SJSA1 (cell line): Measurements from ENCODE around the gene PTPRD. TPM values are rescaled to one million over a fixed set of nuclear protein-coding genes. Genes with fewer than 3 reads are reported as not detected.

Experiments
- DNase-seq, 2 experiments: peaks; one replicate each; pipeline ENCODE4 v3.0.0-alpha.2; 2015 to 2020; ENCODE audit warnings: low spot score in 2 of 2, low read depth in 1 of 2
- H3K27ac ChIP-seq: fragments of 250-450 bp; sonication (Bioruptor Pico); 2 replicates; pipeline ENCODE4 v1.5.1; 2020; ENCODE audit warnings: mild to moderate bottlenecking, moderate library complexity
- H3K27me3 ChIP-seq: fragments of 250-450 bp; sonication (Bioruptor Pico); replicated peaks from 2 replicates; pipeline ENCODE4 v1.5.1; 2020; ENCODE audit warnings: mild to moderate bottlenecking, moderate library complexity
- H3K36me3 ChIP-seq: fragments of 250-450 bp; sonication (Bioruptor Pico); 2 replicates; pipeline ENCODE4 v1.5.1; 2020; ENCODE audit warnings: mild to moderate bottlenecking
- H3K4me1 ChIP-seq: fragments of 250-450 bp; sonication (Bioruptor Pico); replicated peaks from 2 replicates; pipeline ENCODE4 v1.6.1; 2021; ENCODE audit warnings: mild to moderate bottlenecking
- H3K4me3 ChIP-seq: fragments of 250-450 bp; sonication (Bioruptor Pico); 2 replicates; pipeline ENCODE4 v1.5.1; 2020; ENCODE audit warnings: mild to moderate bottlenecking
- H3K9me3 ChIP-seq: fragments of 250-450 bp; sonication (Bioruptor Pico); replicated peaks from 2 replicates; pipeline ENCODE4 v1.5.1; 2020; ENCODE audit warnings: mild to moderate bottlenecking
- total RNA-seq: library from RNA; depleted of rRNA; stranded (reverse); fragments of >200 nt; shearing (Covaris generic); gene quantifications from 2 replicates; pipeline ENCODE4 v1.2.3, GENCODE V29; 2014

The PTPRD gene
- total RNA-seq, 1 experiment from 2014 or later = not detected

DNA sequence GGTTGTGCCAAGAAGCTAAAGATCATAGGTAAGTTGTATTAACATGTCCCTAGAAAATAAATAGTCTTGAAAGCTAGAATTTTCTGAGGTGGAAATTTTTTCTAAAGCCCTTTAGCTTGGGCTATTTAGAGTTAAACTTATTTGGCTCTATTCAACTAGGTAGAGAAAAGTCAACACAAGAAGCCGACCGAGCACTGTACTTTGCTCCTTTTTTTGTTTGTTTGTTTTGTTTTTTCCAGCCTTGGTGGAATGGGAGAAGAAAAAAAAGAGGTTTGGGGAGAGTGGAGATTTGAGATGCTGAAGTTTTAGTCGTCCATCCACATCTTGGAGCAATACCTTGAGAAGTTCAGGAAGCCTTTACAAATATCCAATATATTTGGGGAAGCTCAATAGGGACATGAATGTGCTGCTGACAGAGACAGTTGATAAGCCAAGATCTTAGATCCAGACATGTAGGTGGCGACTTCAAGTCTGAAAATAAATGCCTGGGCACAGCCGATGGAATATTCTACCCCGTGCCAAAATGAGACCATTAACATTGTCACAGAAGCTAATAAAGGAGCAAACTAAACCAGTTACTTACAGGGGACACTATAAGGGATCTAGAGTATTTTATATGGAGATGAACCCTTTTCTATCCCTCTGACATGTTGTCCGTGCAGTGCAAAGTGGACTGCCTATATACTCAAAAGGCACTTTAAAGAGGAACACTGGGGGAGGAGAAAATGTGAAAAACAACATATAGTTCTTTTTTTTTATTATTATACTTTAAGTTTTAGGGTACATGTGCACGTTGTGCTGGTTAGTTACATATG lies 466.1 kb downstream of the PTPRD start:
- H3K27ac ChIP-seq = no peak overlapping the region
- H3K27me3 ChIP-seq = no peaks in the 10 kb centered on the region
- no peak overlapping the region for H3K4me3 ChIP-seq
- H3K4me1 ChIP-seq = no peaks in the 10 kb centered on the region
- DNase-seq = no peak
- no peaks in the 10 kb centered on the region for H3K36me3 ChIP-seq
- H3K9me3 ChIP-seq = no peaks in the 10 kb centered on the region

DNA sequence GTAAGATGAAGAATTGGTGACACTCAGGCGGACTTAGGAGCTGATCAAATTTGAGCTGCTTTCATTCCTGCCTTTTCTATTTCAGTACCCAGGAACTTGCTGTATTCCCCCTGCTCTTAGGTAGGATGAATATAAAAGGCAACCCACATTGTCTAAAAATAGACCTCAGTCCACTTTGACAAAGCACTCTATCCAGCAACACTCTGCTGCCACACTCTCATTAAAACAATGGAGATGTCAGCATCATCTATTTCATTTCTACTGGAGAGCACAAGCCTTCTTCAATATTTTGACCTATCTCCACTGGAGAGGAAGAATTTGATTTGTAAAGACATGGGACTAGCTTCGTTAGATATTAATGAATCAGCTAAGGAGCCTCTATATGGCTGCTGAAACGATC lies 468.4 kb downstream of the PTPRD start:
- no peak for DNase-seq
- Histone ChIP-seq H3K36me3 (no peaks in the 10 kb centered on the region), H3K4me3 (no peak overlapping the region), H3K4me1 (no peaks in the 10 kb centered on the region), H3K27ac (no peak overlapping the region), H3K27me3 (no peaks in the 10 kb centered on the region), H3K9me3 (no peaks in the 10 kb centered on the region)

GRCh38 chr9:10135553-10135952 lies 477.2 kb downstream of the PTPRD start:
- H3K36me3 ChIP-seq = no peaks in the 10 kb centered on the region
- no peaks in the 10 kb centered on the region for H3K9me3 ChIP-seq
- no peak for DNase-seq
- H3K4me3 ChIP-seq = no peak overlapping the region
- no peak overlapping the region for H3K27ac ChIP-seq
- H3K27me3 ChIP-seq = no peaks in the 10 kb centered on the region
- H3K4me1 ChIP-seq = no peaks in the 10 kb centered on the region

DNA sequence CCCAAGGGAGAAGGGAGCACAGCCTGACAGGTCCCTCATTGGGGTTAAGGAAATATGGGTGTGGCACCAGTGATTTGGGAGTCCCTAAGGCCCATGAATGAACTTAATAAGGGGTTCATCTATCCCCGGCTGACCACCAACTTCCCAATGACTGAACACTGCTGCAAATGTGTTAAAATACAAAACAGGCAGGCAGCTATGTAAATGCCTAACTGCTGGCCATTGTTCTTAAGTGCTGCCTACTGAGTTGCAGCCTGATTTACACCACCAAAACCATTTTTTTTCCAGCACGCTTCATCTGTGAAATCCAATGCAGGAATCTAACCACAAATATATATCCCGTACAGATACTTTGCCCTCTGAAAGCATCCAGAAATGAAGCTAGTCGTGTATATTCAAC lies 478.5 kb downstream of the PTPRD start:
- H3K36me3 ChIP-seq = no peaks in the 10 kb centered on the region
- no peaks in the 10 kb centered on the region for H3K4me1 ChIP-seq
- no peak for DNase-seq
- H3K4me3 ChIP-seq = no peak overlapping the region
- no peaks in the 10 kb centered on the region for H3K27me3 ChIP-seq
- no peak overlapping the region for H3K27ac ChIP-seq
- H3K9me3 ChIP-seq = no peaks in the 10 kb centered on the region

DNA sequence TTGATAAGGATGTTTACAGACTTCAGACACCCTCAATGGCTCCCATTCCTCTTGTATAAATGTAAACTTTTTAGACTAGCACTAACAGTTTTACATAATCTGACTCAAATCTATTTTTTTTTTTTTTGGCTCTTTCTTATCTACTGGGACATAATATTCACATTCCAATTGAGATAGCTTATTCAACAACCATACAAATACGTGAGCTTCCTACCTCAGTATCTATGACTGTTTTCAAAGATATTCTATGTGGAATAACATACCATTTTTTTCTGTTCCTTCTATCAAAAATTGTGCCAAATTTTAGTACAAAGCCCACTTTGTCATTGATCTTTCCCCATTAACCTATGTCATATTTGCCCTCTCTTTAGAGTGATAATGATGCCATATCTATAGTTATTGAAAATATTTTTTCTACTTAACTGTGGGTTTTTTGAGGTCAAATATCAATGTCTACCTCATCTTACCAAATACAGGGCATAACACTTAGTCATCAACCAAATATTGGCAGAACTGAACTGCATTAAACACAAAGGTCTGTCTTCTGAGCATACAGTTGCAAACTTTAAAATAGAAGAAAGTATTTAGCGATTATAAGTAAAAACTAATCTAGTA lies 482.6 kb downstream of the PTPRD start:
- Histone ChIP-seq H3K9me3 (no peaks in the 10 kb centered on the region), H3K27ac (no peak overlapping the region), H3K4me3 (no peak overlapping the region), H3K27me3 (no peaks in the 10 kb centered on the region), H3K36me3 (no peaks in the 10 kb centered on the region), H3K4me1 (no peaks in the 10 kb centered on the region)
- no peak for DNase-seq

GRCh38 chr9:10127867-10128266 lies 484.9 kb downstream of the PTPRD start:
- Histone ChIP-seq H3K27ac (no peak overlapping the region), H3K4me1 (no peaks in the 10 kb centered on the region), H3K36me3 (no peaks in the 10 kb centered on the region), H3K4me3 (no peak overlapping the region), H3K27me3 (no peaks in the 10 kb centered on the region), H3K9me3 (no peaks in the 10 kb centered on the region)
- DNase-seq = no peak

DNA sequence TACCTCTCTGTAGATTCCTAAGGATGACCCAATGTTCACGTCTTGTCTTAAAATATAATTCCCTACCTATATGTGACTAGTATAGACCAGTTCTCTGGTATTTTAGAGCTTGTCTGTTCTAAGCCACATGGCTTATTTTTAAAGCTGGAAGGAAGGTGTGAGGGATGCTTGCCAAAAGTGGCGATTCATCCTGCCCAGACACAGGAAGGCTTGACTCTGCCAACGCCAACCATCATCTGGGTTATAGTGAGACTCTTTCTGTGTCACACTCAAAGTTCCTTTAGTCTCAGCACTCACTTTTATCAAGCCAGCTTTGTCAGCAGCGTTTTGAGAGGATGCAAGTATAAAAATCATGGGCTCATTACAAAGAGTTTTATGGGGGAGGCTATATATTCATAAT lies 500.0 kb downstream of the PTPRD start:
- no peaks in the 10 kb centered on the region for H3K4me1 ChIP-seq
- no peak for DNase-seq
- H3K27ac ChIP-seq = no peak overlapping the region
- no peak overlapping the region for H3K4me3 ChIP-seq
- no peaks in the 10 kb centered on the region for H3K27me3 ChIP-seq
- H3K9me3 ChIP-seq = no peaks in the 10 kb centered on the region
- no peaks in the 10 kb centered on the region for H3K36me3 ChIP-seq

DNA sequence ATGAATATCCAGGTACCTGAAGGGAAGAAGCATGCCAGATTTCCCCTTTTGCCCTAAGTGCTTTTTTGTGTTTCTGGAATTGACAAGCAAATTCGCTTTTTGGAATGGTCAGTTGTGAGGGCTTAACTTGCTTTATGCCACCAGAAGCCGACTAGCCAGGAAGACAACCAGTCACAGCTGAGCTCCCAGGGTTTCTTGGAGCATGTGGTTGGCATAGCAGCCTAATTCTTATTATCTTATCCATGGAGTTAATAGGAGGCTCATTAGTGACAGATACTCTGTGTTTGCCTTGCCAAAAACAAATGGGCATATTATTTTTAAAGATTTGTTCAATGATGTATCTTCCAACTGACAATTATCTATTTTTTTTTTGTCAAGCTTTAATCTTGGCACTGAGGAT lies 500.7 kb downstream of the PTPRD start:
- H3K36me3 ChIP-seq = no peaks in the 10 kb centered on the region
- H3K9me3 ChIP-seq = no peaks in the 10 kb centered on the region
- no peaks in the 10 kb centered on the region for H3K4me1 ChIP-seq
- no peak overlapping the region for H3K4me3 ChIP-seq
- DNase-seq = no peak
- H3K27me3 ChIP-seq = no peaks in the 10 kb centered on the region
- no peak overlapping the region for H3K27ac ChIP-seq

- Histone ChIP-seq H3K36me3 (no peaks in the 10 kb centered on the region), H3K27ac (no peak overlapping the region), H3K27me3 (no peaks in the 10 kb centered on the region), H3K4me3 (no peak overlapping the region), H3K4me1 (no peaks in the 10 kb centered on the region), H3K9me3 (no peaks in the 10 kb centered on the region)
- DNase-seq = no peak
Measured at GRCh38 chr9:10108815-10109214, 504.0 kb downstream of the PTPRD start.

GRCh38 chr9:10104774-10105173 lies 508.0 kb downstream of the PTPRD start:
- no peaks in the 10 kb centered on the region for H3K36me3 ChIP-seq
- DNase-seq = no peak

GRCh38 chr9:10095208-10095607 lies 517.6 kb downstream of the PTPRD start:
- Histone ChIP-seq H3K27ac (no peak overlapping the region), H3K9me3 (no peaks in the 10 kb centered on the region), H3K4me1 (no peaks in the 10 kb centered on the region), H3K4me3 (no peak overlapping the region), H3K36me3 (no peaks in the 10 kb centered on the region), H3K27me3 (no peaks in the 10 kb centered on the region)
- no peak for DNase-seq

More at GRCh38 chr9:10104774-10105173, 508.0 kb downstream of the PTPRD start:
- Histone ChIP-seq H3K27me3 (no peaks in the 10 kb centered on the region), H3K27ac (no peak overlapping the region), H3K4me1 (no peaks in the 10 kb centered on the region), H3K9me3 (no peaks in the 10 kb centered on the region), H3K4me3 (no peak overlapping the region)

GRCh38 chr9:10094563-10094962 lies 518.2 kb downstream of the PTPRD start:
- Histone ChIP-seq H3K27ac (no peak overlapping the region), H3K4me3 (no peak overlapping the region), H3K27me3 (no peaks in the 10 kb centered on the region), H3K9me3 (no peaks in the 10 kb centered on the region), H3K36me3 (no peaks in the 10 kb centered on the region), H3K4me1 (no peaks in the 10 kb centered on the region)
- no peak for DNase-seq

DNA sequence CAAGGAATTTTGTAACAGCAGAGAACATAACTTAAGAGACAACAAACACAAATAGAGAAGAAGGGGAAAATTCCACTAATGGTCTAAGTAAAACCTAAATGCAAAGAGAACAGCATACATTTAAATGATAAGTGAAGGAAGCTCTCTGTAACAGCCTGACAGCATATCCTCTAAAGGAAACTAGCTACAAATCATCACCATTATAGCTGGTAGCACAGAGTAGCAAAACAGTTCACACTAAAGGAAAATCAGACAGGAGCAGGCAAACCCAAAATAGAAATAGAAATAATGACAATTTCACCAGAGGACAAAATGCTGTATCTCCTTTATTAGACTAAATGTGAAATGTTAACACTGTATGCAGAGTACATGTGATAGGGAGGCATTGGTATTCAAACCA lies 532.8 kb downstream of the PTPRD start:
- Histone ChIP-seq H3K36me3 (no peaks in the 10 kb centered on the region), H3K4me3 (no peak overlapping the region), H3K4me1 (no peaks in the 10 kb centered on the region), H3K9me3 (no peaks in the 10 kb centered on the region), H3K27ac (no peak overlapping the region), H3K27me3 (no peaks in the 10 kb centered on the region)
- no peak for DNase-seq

GRCh38 chr9:10079284-10079964 lies 533.4 kb downstream of the PTPRD start:
- Histone ChIP-seq H3K36me3 (no peaks in the 10 kb centered on the region), H3K27me3 (no peaks in the 10 kb centered on the region), H3K9me3 (no peaks in the 10 kb centered on the region), H3K27ac (no peak overlapping the region), H3K4me1 (no peaks in the 10 kb centered on the region), H3K4me3 (no peak overlapping the region)
- no peak for DNase-seq
